HG03469 (cell line): ENCODE results near the gene EPB41L1.

Experiments used
- ATAC-seq: cut with Tn5 transposase; IDR thresholded peaks from one replicate; pipeline ENCODE4 v1.9.1; 2021; ENCODE audit warnings: mild to moderate bottlenecking, moderate library complexity, moderate number of reproducible peaks; ENCODE audit not compliant: unreplicated experiment

The EPB41L1 gene

DNA sequence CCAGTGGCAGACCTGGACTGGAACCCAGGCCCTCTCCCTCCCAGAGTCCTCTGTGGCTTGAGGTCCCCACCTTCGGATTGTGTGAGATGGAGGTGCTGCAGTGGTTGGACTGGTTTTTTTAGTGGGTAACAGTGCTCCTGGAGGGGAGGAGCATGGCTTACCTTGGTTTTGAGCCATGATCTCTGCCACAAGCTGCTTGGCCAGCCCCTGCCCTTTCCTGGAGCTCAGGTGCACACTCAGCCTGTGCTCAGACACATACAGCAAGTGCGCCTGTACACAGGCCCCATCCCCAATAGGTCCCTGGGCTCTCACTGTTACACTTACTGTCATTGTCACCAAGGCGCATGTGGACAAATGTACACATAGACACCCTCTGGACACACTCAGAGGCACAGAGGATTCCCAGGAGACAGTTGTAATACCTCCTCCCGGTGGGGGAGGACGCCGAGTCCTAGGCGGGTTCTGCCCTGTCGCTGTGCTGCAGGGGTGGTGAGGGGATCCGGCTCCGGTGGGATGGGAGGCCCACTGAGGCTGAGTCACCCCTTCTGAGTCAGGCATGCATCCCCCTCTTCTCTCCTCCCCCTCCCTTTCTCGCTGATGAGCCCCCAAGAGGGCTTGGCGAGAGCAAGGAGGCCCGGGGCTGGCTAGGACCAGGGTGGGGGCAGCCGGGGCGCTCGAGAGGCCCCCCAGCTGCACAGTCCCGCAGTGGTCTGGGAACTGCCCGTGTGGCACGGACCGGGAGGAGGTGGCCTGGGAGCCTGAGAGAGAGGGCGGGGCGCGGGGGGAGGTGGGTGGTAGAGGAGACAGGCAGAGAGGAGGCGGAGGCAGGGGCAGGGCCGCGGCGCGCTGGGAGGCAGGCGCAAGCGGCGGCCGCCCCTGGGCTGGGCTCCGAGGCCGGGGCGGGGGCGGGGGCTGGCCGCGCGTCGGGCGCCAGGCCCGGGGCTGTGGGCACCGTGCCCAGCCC lies 522 bp upstream of the EPB41L1 start:
- no peak for ATAC-seq

DNA sequence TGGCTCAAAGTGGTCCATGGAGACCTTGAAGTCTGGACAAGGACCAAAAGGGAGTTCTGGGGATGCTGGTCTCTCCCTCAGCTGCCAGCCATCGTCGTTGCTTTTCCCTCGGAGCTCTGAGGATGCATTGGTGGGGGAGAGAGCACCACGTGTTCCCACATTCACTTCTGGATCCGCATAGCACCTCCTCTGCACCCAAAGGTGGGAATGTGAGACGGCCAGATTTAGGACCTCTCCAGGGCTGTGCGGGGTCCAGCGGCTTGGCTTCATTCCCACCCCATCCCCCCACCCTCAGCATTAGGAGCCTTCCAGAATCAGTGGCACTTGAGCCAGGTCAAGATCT lies 1.1 kb downstream of the EPB41L1 start:
- ATAC-seq, result no peak

DNA sequence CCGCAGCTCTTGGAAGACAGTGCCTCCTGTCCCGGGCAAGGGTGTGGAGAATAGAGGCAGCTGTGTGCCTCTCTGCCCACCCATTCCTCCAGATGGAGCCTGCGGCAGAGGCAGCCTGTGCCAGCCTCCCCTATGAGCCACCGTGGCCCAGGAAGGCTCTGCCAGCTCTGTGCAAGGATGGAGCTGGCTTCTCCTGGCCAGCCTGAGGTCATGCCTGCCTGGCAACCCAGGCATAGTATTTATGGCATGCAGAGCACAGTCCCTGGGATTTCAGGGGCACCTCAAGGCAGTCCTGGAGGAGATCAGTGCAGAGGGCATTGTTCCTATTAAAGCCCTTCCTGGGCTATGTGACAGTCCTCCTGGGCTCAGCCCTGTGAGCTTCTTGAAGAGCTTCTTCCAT lies 1.5 kb downstream of the EPB41L1 start:
- no peak for ATAC-seq

DNA sequence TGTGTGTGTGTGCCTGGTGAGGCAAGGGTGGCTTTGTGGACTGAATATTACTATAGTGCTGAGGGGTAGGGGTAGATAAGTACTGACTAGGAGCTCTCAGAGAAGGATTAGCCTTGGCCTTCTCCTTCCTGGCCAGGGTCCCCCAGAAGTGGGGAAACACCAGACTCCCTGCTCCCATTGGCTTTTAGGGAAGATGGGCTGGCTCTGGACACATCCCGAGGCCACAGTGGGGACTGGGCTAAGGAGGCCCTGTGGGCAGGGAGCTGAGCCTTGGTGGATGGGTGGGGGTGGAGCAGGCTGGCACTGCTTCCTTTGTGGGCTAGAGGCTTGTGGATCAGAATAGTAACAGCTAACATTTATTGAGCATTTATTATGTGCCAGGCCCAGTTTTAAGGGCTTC lies 3.1 kb downstream of the EPB41L1 start:
- no peak for ATAC-seq

DNA sequence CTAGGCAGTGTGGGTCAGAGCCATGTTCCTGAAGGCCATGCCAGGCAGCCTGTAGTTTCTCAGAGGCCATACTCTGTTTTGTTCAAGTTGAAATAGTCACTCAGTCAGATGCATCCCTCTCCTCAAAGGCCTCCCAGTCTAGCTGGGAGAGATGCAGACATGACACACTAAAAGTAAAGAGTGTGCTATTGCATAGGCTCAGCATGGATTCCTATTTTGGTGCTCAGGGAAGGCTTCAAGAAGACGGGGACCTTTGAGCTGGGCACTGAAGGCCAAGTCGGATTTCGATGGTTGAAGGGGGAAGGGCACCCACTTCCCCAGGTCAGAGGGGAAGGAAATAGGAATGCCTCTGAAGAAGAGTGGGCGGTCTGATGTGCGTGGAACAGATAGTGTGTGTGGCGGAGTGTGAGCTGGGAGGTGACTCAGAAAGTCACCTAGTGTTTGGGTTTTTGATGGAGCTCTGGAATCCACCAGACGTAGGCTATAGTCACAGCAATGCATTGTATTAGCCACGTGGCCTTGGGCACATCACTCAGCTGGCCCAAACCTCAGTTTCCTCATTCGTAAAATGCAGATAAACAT lies 3.7 kb downstream of the EPB41L1 start:
- no peak for ATAC-seq

DNA sequence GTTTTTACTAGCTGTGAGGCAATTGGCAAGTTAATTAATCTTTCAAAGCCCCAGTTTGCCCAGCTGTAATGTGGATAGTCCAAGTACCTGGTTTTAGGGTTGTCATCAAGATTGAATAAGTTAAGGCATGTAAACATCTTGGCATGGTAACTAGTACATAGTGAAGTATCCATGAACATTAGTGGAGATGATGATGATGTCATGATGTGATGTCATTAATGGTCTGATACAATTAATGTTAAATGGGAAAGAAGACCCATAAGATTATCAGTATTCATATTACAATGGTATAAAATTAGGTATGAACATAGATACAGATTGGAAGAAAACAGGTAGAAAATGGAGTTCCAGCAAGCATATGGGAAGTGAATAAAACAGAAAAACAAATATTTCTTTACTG lies 5.3 kb downstream of the EPB41L1 start:
- ATAC-seq, result no peak

DNA sequence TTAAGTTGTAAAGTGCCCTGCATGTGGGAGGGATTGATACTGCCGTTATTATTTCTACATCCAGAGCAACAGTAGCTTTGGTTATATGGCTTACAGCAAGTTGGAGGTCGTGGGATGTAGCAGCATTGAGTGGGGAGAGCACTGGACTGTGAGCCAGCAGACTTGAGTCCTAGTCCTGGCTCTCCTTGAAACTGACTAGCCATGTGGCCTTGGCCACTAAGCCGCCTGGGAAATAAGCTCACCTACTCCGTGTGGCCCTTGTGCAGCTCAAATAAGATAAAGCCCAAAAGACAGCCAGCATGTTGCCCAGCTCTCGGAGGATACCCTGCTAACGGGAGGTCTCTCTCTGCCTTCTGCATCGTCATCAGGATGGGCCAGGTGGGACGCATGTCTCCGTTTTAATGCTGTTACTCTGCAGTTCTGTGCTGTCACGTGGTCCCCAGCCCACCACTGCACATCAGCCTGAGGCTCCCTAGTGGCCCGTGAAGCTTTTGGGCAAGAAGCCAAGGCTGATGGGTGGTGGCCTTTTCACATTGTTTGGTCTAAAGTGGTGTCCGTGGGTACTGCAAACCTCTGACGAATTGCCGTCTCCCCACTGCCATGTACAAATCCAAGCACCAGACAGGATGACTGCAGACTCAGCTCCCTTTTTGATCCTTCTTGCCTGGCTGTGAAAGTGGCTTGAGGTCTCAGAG lies 7.9 kb downstream of the EPB41L1 start:
- ATAC-seq, result no peak

DNA sequence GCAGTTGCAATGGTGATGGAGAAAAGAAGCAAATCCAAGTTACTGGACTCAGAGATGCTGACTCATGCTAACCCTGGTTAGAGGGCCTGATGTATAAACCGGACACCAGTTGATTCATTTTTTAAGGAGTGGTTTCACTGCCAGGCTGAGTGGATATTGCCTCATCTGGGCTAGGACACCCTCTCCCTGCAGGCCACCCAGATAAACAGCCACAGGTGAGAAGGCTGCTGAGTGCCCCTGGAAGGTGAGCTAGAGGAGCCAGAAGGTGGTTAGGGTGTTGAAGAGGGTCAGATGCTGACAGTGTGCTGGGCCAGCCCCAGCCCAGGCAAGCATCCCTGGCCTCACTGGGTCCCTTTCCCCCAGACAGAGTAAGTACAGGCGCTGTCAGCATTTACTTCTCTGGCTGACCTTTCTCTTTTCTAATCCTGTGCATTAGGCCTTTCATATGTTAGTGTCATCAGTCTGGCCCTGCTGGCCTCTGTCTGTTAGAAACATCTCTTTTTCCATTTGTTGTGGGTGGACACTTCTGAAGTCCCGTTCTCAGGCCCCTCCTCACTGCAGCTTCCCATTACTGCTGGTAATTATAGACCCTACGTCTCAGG lies 13.5 kb downstream of the EPB41L1 start:
- ATAC-seq, result no peak

DNA sequence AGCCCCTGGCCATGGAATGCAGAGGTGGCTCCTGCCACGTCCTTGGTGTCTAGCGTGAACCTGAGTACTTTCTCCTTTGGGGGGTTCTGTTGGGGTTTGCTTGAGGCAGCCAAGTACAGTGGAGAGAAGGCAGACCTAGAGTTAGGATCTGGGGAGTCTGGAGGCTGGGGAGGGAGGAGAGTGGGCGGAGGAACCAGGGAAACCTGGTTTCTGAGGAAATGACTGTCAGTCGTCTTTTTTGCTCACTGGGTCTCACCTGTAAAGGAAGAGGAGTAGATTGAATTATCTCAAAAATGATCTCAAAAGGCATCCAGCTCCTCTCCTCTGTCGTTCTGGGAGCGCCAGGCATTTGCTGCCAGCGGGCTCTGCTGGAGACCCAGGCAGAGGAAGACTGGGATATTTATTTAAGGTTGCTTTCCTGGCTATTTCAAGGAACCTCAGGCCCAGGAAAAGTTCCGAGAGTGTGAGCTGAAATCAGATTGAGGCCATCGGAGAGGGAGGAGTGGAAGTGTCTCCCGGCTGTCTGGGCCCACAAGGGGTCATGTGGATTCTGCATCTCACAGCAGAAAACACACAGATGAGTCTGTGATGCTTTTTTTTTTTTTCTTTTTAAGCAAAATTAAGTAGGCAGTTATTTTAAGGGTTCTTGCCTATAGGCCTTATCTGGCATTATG lies 16.1 kb downstream of the EPB41L1 start:
- no peak for ATAC-seq

DNA sequence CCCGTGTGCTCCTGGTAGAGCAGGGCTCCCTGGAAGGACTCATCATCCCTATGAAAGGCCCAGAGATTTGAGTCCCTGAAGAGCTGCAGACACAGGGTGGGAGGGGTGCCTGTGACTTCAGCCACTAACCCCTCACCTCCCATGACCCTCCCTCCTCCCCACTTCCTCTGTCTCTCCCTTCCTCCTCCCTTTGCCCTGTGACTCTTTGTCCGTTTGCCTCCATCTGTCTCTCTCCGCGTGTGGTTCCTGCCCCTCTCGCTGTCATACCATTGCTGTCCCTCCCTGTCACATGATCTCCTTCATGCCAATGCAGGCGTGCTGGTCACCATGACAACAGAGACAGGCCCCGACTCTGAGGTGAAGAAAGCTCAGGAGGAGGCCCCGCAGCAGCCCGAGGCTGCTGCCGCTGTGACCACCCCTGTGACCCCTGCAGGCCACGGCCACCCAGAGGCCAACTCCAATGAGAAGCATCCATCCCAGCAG lies 19.0 kb downstream of the EPB41L1 start:
- no peak for ATAC-seq

DNA sequence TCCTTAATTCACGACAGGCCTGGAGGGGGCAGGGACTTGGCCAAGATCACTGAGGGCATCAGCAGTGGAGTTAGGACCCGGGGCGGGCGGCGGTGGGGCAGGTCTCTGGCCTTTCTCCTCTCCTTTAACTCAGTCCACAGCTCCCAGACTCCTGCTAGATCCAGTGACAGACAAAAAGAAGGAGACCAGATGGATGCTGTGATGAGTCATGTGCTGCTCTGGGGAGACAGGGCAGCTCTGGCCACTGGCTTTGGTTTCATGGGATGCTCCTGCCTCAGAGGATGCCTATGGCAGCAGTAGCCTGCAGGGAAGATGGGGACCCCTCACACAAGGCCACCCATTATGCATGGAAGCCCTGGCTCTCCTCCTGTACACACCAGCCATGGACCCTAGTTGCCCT lies 20.5 kb downstream of the EPB41L1 start:
- ATAC-seq, result no peak

DNA sequence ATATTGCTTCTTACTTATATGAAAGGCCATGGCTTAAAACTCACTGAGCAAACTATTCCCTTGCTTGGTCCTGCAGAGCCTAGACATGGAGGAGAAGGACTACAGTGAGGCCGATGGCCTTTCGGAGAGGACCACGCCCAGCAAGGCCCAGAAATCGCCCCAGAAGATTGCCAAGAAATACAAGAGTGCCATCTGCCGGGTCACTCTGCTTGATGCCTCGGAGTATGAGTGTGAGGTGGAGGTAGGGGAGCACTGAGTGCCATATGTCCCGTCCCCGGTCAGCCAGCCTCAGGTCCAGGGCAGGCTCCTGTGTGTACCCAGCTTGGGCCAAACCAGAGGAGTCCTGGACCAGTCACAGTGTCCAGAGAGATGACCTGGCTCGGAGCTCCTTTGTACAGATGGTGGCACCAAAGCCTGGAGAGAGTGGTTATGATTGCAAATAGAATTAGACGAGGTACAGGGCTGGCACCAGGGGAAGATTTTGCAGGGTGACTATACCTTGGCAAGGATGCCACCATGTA lies 21.0 kb downstream of the EPB41L1 start:
- ATAC-seq, result no peak

DNA sequence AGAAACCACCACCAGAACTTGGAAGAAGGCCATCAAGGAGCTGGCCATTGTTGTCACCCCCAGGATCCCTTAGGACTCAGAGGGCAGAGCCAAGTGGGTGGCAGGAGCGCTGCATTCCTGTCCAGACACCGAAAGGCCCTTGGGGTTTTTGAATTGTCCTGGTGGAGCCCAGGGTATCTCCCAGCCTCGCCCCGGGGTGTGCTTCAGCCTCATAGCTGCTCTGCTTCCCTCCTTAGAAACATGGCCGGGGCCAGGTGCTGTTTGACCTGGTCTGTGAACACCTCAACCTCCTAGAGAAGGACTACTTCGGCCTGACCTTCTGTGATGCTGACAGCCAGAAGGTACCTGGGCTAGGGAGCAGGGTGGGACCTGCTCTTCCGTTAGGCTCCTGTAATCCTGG lies 23.2 kb downstream of the EPB41L1 start:
- no peak for ATAC-seq

DNA sequence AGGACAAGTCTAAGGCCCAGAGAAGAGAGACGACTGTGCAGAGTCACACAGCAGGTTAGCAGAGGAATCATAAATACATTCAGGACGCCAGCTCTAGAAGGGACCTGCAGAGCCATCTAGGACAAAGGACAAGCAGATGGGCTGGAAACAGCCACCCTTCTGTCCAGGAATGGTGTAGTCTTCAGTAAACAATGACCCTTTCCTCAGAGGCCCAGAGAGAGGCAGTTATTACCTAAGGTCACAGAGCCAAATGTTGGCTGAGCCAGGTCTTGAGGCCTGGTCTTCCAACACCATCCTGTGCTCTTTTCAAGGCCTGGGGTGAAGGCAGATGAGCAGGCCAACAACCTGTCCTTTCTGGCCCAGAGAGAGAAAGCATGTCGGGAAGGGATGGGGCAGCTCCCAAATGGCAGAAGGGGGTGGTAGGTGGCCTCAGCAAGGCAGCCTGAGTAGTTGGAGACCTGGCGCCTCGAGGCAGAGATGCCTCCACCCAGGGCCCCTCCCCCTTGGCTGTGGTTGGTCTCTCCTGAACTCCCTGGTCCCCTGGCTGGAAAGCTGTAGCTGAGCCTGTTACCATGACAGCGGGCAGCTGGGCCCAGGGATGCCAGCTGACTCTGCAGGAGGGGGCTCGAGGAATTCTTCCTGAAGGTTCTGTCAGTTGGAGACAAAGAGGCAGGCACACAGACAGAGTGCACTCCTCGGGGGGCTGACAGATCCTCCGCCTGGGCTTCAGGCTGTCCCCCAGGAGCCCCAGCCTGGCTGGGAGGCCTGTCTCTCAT lies 24.8 kb downstream of the EPB41L1 start:
- ATAC-seq, result no peak

DNA sequence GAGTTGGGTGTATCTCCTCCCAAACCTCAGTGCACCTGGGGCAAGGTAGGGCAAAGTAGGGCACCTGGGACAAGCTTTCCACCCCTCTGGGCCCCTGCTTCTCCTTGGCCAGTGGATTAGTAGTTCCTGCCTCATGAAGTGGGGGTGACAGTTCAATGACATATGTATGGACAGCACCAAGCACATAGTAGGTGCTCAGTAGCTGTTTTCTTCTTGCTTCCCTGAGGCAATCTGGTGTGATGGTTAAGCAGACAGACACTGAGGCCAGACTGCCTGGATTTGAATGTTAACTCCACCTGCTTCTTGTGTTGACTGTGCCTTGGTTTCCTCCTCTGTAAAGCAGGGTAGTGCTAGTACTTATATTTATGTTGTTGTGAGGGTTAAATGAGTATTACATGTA lies 25.8 kb downstream of the EPB41L1 start:
- ATAC-seq, result no peak

DNA sequence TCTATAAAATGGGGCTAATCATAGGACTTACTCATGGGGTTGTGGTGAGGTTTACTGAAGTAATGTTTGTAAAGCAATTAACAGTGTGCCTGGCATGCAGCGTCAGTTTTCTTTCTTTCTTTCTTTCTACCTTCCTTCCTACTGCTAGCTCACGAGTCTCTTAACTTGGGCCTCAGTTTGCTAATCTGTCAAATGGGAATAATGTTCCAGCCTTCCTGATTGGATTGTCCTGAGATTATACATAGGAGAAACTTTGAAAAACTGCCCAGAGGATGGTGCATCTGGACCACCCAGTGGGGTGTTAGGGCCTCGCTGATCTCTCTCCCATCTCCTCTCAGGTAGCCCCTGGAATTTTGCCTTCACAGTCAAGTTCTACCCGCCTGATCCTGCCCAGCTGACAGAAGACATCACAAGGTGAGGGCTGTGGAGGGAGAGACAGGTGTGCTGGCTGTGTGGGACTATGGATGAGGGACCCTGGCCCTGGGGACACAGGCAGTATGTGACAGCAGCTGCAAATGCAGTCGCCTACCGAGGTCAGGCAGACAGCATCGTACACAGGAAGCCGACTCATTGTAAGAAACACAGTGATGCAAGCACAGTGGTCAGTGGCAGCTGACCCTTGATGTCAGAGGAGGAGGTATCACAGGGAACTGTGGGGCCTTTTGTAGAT lies 27.5 kb downstream of the EPB41L1 start:
- no peak for ATAC-seq

DNA sequence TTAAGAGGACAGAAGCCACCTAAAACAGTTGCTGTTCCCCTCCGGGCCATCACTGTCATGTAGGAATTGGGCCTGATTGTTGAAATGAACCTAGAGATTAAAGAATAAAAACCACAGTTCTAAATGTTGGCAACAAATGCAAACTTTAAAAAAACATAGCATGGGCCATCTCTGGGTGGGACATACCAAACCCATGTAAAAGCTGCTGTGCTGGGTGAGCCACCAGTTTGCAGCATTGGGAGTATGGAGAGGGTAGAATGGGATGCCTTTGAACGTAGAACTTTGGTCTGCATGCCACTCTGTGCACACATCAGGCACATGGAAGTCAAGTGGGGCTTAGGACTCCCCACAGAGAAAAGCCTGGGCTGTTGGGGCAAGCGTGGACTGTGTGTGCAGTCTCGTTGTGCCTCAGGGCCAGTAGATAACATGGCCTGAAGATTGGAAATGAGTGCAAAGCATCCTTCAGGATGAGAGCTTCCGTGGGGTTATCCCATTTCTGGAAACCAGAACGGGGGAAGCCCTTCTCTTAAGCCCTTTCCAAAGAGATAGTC lies 28.1 kb downstream of the EPB41L1 start:
- ATAC-seq, result no peak

DNA sequence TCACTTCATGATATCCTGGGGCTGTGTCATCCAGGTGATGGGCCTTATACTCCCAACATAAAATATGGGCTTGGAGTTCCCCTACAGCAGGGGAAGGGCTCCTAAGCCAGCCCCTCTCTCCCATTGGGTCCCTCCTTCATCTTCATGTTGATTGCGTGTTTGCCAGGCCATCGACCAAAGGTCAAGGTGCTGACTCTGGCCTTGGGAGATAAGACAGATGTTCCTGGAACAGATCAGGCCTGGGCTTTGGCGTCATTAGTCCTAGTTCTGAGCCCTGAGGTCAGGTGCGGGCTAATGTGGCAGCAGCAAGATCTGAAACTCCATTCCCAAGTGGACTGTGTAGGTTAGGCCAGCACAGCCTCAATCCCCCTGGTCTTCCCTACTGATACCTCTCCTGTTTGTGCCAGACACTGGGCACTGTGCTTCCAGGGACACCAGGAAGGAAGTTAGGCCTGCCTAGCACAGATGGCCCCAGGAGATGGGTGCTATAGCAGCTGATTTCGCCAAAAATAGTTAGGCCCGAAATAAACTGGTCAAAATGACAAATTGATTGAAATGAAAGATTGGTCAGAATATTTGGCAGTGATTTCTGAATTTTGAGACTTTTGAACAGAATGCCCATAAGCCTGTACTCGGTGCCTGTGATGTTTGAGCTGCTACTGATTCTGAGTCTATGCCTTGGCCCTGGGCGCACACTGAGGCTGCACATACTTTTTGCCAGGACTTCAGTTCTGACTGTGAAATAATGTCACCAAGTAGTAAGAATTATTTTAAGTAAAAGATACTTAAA lies 28.8 kb downstream of the EPB41L1 start:
- ATAC-seq, result no peak
